ENCODE results near the gene LRP8.

The LRP8 gene

DNA sequence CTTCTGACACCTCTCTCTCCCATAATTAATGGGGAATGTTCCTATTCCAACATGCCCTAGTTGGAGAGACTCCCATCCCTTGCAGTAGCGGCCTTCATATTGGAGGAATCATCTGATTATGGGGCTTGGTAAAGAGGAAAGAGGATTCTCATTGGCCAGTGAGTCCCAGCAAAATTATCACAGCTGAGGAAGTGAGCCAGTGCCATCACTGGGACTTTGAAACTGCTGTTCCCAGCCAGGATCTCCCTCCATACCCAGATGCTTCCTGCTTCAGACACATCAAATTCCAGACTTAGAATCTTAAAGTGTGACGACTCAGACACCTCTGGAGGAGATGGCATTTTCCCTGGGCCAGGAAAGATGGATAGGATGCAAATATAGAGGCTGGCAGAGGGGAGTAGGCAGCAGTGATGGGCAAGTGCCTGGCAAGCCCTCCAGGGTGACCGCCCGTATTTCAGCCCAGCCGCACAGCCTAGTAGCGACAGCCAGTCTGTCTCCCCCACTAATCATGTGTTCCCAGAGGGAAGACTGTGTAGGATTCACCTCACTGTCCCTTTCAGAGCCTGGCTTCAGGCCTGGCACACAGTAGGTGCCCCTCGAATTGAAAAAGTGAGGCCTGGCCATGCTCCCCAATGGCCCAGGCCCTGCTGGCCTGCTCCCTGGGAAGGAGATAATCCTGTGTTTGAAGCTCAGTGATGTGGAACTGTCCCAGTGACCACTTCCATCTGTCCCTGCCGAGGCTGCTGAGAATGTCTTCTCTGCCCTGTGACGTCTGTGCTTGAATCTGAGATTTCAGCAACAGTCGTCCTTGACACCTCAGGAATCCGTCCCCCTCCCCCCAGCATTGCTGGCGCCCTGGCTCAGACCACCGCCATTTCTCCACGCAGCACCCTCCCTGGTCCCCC lies 48.3 kb downstream of the LRP8 start:
- no peak for DNase-seq

- DNase-seq: no peak
Measured at GRCh38 chr1:53278298-53278725, 49.6 kb downstream of the LRP8 start.

GRCh38 chr1:53277326-53277725 lies 50.5 kb downstream of the LRP8 start:
- DNase-seq: no peak

GRCh38 chr1:53276902-53277281 lies 51.0 kb downstream of the LRP8 start:
- no peak for DNase-seq

DNA sequence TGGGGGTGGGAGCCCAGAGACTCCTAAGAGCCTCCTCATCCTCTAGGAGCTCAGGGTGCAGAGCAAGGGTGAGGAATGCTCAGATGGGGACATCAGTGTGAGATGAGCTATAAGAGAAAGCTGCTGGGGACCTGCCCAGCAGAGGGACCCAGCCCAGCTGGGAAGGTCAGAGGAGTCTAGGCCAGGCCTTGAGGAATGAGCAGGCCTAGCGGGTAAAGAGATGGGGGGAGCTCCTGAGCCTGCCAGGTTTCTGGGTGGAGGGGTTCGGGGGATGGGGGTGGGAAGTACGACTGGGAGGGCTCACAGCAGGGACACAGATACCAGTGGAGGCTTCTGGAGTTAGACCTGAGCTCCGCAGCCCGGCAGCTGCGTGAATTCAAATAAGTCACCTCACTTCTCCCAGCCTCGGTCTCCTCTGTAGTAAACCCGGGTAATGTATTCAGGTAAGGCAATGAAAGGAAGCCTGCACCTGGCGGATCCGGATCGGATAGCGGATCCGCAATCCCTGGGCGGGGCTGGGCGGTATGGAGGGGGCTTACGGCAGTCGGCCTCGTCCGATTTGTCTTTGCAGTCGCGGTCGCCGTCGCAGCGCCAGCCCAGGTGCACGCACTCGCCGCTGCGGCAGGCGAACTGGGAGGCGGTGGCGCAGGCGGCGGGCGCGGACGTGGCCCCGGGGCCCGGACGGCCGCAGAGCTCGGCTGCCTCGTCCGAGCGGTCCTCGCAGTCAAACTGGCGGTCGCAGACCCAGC lies 51.5 kb downstream of the LRP8 start:
- no peak for DNase-seq

DNA sequence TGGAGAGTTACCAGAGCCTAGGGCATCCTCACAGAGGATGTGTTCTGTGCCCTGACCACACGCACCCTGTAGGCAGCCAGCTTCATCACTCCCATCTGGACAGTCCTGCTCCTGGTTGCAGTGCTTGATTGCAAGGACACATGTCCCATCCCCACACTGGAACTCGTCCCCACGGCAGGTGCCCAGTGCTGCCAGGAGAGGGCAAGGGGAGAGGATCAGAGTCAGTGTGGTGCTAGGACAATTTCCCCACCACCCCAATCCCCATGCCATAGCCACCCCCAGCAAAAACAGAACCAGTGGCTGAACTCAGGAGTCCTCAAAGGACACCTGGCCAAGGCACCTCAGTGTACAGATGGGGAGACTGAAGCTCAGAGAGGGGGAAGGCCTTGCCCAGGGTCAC lies 52.3 kb downstream of the LRP8 start:
- no peak for DNase-seq

DNA sequence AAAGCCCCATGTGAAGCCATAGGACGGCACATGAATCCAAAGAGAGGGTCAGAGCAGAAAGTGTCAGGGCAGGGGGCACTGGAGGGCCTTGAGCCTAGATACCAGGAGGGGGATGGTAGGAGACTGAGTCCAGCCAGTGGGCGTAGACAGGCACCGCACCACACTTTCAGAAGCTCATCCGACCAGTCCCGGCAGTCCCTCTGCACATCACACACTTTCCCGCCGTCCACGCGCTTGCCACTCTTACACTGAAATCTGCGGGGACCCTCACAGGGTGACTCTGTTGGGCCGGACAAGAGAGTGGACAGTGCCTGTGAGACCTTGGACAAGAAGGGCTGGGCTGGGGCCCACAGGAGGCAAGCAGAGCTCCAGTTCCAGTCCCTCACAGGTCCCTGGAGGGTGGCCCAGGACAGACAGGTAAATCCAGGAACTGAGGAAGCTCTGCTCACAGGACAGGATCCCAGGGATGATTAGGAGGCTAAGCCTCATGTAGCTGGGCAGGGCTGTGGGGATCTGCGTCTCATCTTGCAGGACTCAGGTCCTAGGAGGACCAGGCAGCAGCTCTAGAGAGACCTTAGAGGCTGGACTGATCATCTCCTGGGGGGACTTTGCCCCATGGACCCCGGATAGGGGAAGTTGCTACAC lies 53.2 kb downstream of the LRP8 start:
- DNase-seq: no peak

GRCh38 chr1:53274026-53274425 lies 53.8 kb downstream of the LRP8 start:
- no peak for DNase-seq

GRCh38 chr1:53273526-53273925 lies 54.3 kb downstream of the LRP8 start:
- no peak for DNase-seq

DNA sequence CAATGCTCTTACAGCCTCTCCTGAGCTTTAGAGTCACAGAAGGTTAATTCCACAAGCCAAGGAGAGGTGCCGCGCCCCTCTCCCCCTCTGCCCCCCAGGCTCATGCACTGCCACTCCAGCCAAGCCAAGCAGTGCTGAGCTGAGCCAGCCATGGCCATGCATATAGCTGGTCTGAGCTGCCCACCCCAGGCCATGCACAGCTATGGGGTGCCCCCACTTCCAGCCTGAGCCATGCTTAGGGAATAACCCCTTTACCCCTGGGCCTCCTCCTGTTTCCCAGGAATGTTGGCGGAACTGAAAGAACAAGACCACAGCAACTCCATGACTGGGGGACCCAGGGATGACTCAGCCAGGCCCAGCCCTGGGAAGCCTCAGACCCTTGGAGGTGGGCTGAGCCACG lies 55.5 kb downstream of the LRP8 start:
- no peak for DNase-seq

DNA sequence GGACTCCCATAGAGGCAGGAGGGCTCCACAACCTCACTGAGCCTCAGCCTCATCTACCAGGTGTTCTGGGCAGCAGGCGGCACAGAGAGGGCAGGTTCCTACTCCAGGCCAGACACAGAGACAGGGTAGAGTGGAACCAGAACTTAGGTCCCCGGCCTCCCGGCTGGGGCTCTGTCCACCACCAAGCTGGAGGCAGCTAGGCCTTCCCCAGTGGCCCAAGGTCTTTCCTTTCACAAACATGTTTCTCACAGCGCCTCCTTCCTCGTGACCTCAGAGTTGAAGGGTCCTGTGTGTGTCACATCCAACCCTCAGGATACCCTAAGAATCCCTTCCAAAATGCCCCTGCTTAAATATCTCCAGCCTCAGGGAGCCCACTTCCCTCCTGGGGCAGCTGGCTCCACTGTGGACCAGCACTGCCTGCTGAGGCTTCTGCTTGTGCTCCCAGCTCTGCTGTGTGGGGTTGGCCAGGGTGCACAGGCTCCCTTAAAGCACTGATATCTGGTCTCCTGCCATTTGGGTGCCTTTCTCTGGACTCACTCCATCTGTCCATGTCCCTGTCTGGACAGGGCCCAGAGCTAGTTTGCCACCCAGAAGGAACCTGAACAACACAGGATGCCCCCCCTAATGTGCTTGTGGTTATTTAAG lies 56.3 kb downstream of the LRP8 start:
- no peak for DNase-seq

- DNase-seq: no peak
Measured at GRCh38 chr1:53270873-53271272, 57.0 kb downstream of the LRP8 start.

- DNase-seq: no peak
Measured at GRCh38 chr1:53270107-53270506, 57.8 kb downstream of the LRP8 start.

DNA sequence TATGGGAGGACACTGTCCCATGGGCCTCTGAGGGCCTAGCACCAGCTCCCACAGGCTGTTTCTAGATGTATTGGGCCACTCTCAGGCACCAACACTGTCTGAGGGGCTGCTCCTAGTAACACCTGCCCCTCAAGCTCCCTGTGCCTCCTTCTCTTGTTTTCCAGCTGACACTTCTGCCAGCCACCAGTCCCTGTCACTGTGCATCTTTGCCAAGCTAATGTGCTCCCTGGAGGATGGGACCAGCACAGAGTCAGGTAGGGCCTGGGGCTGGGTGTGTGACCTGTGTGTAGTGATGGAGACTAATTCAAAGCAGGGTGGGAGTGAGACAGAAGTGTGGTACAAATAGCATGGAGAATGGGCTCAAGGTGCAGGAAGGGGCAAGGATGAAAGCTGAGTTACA lies 60.1 kb downstream of the LRP8 start:
- no peak for DNase-seq

DNA sequence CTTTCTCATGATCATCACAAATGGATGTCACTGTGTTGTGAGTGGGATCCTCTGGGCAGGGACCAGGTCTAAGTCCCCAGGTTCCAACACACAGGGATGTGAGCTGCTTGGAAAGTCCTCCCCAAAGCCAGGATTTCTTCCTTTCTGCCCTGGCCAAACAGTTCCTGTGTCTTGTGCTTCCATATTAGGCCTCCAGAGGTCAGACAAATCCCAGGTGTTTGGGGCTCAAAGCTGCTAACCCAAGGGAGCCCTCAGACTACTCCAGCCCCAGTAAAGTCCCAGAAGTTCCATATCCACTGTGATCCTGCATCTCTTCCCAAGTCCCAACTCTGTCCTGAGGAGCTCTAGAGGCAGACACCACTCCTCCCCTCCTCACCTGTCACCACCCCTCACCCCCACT lies 61.8 kb downstream of the LRP8 start:
- DNase-seq: no peak

DNA sequence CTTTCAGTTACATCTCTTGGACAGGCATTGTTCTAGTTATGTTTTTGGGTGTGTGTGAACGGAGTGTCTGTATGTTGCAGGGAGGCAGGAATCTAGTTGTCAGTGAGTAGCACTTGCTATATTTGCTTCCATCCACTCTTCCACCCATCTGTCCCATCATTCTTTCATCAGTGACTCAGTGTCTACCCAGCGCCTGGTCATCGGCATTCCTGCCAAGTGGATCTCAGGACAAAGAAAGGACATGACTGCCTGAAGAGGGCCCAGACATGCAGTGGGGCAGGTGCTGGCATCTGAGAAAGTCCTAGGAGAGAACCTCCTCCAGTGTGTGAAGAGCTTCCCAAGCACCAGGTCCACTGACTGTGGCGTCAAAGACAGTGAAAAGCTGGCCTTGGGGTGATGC lies 62.3 kb downstream of the LRP8 start:
- no peak for DNase-seq

- no peak for DNase-seq
Measured at GRCh38 chr1:53264048-53264447, 63.8 kb downstream of the LRP8 start.

GRCh38 chr1:53262000-53262399 lies 65.9 kb downstream of the LRP8 start:
- no peak for DNase-seq

DNA sequence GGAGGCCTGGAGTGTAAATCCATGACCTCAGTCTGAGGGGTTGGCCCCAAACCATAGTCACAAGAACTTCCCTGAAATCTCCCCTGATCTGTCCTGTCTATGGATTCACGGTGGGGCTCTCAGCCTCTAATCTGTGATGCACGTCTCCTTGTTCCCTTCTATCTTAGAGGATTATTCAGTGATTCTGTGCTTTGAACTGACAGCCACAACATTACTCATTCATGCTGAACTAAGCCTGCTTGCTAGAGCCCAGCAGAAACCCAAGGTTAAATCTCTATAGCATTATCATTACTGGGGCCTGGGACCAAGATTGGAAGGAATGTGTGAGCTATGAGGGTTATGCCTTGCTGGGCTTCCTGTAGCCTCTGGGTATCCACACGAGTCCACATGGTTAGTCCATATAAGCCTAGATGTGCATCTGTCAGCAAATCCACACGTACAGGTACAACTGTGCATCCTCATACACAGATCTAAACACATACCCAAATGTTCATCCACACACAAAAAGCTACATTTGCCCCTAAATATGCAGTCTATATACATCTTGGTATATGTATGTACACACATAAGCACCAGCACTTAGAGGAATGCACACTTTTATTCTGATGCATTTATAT lies 67.1 kb downstream of the LRP8 start:
- no peak for DNase-seq

GRCh38 chr1:53259932-53260331 lies 67.9 kb downstream of the LRP8 start:
- no peak for DNase-seq

DNA sequence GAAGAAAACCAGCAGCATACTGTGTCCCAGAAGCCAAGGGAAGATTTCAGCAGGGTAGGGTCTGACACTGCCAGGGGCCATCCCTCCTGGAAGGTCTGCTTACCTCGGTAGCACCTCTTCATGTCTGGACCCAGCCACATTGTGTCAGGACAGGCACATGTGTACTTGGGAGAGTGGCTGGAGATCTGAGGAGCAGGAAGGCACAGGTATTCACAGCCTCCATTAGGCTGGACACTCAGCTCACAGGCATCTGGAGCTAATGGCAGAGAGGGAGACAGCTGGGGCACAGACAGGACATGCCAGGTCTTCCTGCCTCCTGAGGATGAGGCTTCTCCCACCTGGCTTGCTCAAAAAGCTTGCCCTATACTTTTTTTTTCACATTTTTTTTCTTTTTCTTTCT lies 69.7 kb downstream of the LRP8 start:
- no peak for DNase-seq

DNA sequence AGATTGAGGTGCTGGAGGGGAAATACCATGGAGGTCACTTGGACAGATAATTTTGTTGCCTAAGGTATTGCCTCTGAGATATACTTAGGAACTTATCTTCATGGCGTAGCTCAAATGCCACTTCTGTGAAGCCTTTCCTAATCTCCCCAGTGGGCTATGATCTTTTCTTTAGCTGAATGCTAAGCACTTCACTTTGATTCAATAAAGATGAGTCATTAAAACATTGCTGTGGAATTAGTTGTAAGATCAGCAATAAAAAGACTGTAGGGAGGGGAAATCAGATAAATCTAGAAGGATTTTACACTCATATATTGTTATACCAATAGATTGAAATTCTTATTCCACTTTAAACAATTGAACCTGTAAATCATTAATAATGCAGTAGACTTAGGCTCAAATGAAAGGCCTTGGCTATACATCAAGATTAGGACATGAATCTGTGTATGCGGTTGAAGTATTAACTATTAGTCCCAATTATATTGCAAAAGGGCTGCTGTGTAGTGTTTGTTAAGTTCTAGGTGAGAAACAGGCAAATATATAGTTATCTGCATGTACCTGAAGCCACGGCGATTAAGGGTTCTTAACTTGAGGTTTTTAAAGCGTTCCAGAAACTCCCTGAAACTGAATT lies 70.3 kb downstream of the LRP8 start:
- DNase-seq: no peak
